A673 (cell line): Measurements from ENCODE around the gene TAS2R13. TPM values are rescaled to one million over a fixed set of nuclear protein-coding genes. Genes with fewer than 3 reads are reported as not detected.

Experiments
- BruUV-seq: library from RNA; stranded (reverse); fragments of 400-500 nt; replicated peaks from 2 replicates; lab custom pipeline; 2021; lab: Mats Ljungman, UMichigan
- CTCF ChIA-PET: fragments of 300-600 bp; sonication (Branson Sonifier 250); formaldehyde crosslinking; loops from one replicate; lab custom pipeline; 2022; ENCODE audit warnings: antibody characterized with exemption; lab: Charles Lee
- POLR2A ChIA-PET: fragments of 300-600 bp; sonication (Branson Sonifier 250); formaldehyde crosslinking; loops from one replicate; lab custom pipeline; 2022; ENCODE audit warnings: antibody characterized with exemption; ENCODE audit not compliant: low non-redundant PET; lab: Charles Lee
- DNase-seq: peaks from one replicate; pipeline ENCODE4 v3.0.0-alpha.2; 2015; ENCODE audit warnings: low spot score
- H3K27ac ChIP-seq: fragments of 200-600 bp; sonication (generic); 2 replicates; pipeline ENCODE4 v1.5.1; 2016; ENCODE audit warnings: mixed run types, low read depth, mild to moderate bottlenecking, mixed read lengths, antibody characterized with exemption, low read length; ENCODE audit not compliant: poor library complexity, severe bottlenecking
- H3K27me3 ChIP-seq: fragments of 200-600 bp; sonication (generic); replicated peaks from 2 replicates; pipeline ENCODE4 v1.6.1; 2017; ENCODE audit warnings: mixed run types, low read depth, mild to moderate bottlenecking, mixed read lengths, antibody characterized with exemption, low read length; ENCODE audit not compliant: insufficient read depth, poor library complexity
- H3K36me3 ChIP-seq: fragments of 200-600 bp; sonication (generic); 2 replicates; pipeline ENCODE4 v1.6.1; 2016; ENCODE audit warnings: mixed run types, mild to moderate bottlenecking, mixed read lengths, antibody characterized with exemption, low read length; ENCODE audit not compliant: insufficient read depth, poor library complexity, severe bottlenecking
- H3K4me1 ChIP-seq: fragments of 200-600 bp; sonication (generic); 2 replicates; pipeline ENCODE4 v1.6.1; 2017; ENCODE audit warnings: mixed run types, mild to moderate bottlenecking, mixed read lengths, antibody characterized with exemption, low read length; ENCODE audit not compliant: insufficient read depth, poor library complexity, severe bottlenecking
- H3K4me3 ChIP-seq: fragments of 200-600 bp; sonication (generic); 2 replicates; pipeline ENCODE4 v1.5.1; 2016; ENCODE audit warnings: low read depth, mixed run types, mild to moderate bottlenecking, mixed read lengths, low read length; ENCODE audit not compliant: poor library complexity, severe bottlenecking
- H3K9me3 ChIP-seq: fragments of 200-600 bp; sonication (generic); 2 replicates; pipeline ENCODE4 v1.6.1; 2016; ENCODE audit warnings: mixed run types, low read depth, mild to moderate bottlenecking, mixed read lengths, antibody characterized with exemption, low read length; ENCODE audit not compliant: poor library complexity, severe bottlenecking
- CTCF ChIP-seq: fragments of 300-800, 200-600 bp; sonication (generic); conservative IDR thresholded peaks from 2 replicates; pipeline ENCODE4 v1.5.1; 2017; ENCODE audit warnings: low read depth, mild to moderate bottlenecking, antibody characterized with exemption, low read length, moderate library complexity, mixed read lengths
- EZH2 ChIP-seq: fragments of 200-600 bp; sonication (generic); IDR thresholded peaks from 2 replicates; pipeline ENCODE4 v1.6.1; 2017; ENCODE audit warnings: borderline replicate concordance, low read depth, mild to moderate bottlenecking, mixed read lengths, antibody characterized with exemption, low read length; ENCODE audit not compliant: poor library complexity, severe bottlenecking
- intact Hi-C: fragments of 100-400 bp; cut with micrococcal nuclease; formaldehyde crosslinking; loops from one replicate; pipeline ENCODE4 v1.10.0; 2022; ENCODE audit not compliant: unreplicated experiment
- total RNA-seq: library from RNA; stranded (reverse); gene quantifications from 2 replicates; pipeline ENCODE4 v1.2.3, GENCODE V29; 2021

TAS2R13 gene
- total RNA-seq, 1 experiment from 2014 or later = 2.3 TPM

DNA sequence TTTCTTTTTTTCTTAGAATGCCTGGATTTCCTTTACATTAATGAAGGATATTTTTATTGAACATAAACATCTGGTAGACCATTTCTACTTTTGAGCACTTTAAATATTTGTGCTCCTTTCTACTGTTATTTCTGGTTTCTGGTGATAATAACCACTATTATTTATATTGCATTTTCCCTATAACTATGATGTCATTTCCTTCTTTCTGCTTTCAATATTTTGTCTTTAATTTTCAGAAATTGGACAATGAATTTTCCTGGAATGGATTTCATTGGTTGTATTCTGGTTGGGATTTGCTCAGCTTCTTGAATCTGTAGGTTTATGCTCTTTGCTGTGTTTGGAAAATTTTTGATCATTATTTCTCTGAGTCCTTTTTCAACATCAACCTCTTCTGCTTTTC is 20.1 kb downstream of the TAS2R13 start:
- CTCF ChIA-PET = no interaction called here
- POLR2A ChIA-PET = no interaction called here
- Histone ChIP-seq H3K27ac (no peak overlapping the region), H3K4me1 (no peaks in the 10 kb centered on the region), H3K27me3 (no peaks in the 10 kb centered on the region), H3K36me3 (no peaks in the 10 kb centered on the region), H3K4me3 (no peak overlapping the region), H3K9me3 (no peaks in the 10 kb centered on the region)
- intact Hi-C loops = no loop called here
- TF ChIP-seq EZH2 (no peak), CTCF (no peak)
- no peak for DNase-seq
- no TSS peak for BruUV-seq

GRCh38 chr12:10884086-10884725 is 25.2 kb downstream of the TAS2R13 start, which contains the start of gene PRH1:
Gene PRH1 (minus strand): TSS chr12:10884255. CDS start chr12:10884217, 38 bp downstream.
- TF ChIP-seq CTCF (no peak), EZH2 (no peak)
- intact Hi-C loops = no loop called here
- ChIA-PET POLR2A (interaction anchor here (0.6 kb wide), 1 partner anchor 1517 kb away, joined by 4 read pairs; no protein-coding TSS in a partner anchor), CTCF (no interaction called here)
- no peaks in the 10 kb centered on the region for H3K9me3 ChIP-seq
- no peak within 1 kb of the TSS for H3K4me3 ChIP-seq
- H3K27me3 ChIP-seq = no peaks in the 10 kb centered on the region
- no peak for DNase-seq
- H3K36me3 ChIP-seq = no peaks in the 10 kb centered on the region
- H3K27ac ChIP-seq = no peak within 1 kb of the TSS
- no TSS peak for BruUV-seq
- H3K4me1 ChIP-seq = no peaks in the 10 kb centered on the region

GRCh38 chr12:10873378-10873777 is 36.0 kb downstream of the TAS2R13 start:
- Histone ChIP-seq H3K4me1 (peaks cover 15% of the 10 kb centered on the region), H3K27ac (no peak overlapping the region), H3K4me3 (no peak overlapping the region), H3K9me3 (no peaks in the 10 kb centered on the region), H3K27me3 (no peaks in the 10 kb centered on the region), H3K36me3 (no peaks in the 10 kb centered on the region)
- ChIA-PET CTCF (interaction anchor here (0.7 kb wide), 1 partner anchor 15 kb away, joined by 3 read pairs; no protein-coding TSS in a partner anchor), POLR2A (no interaction called here)
- DNase-seq = peak; percentile 74
- no TSS peak for BruUV-seq
- intact Hi-C loops = no loop called here
- TF ChIP-seq CTCF (no peak), EZH2 (no peak)
